ENCODE data around the gene LDLRAD1.

- TF ChIP-seq CTCF (IDR thresholded peaks at IDR 0.05) (no peak), POLR2A (IDR thresholded peaks at IDR 0.05) (no peak)
Measured at GRCh38 chr1:54041806-54042205, 23.8 kb upstream of the LDLRAD1 start.
